SK-N-SH treated with all-trans-retinoic acid at 6 μM for 48 hours (cell line): ENCODE measurements around the gene XPNPEP2.

Source experiments
- ATAC-seq: fragments of 200-7000 bp; cut with Tn5 transposase; 3 replicates; pipeline ENCODE4 v1.9.1; 2020; ENCODE audit warnings: mild to moderate bottlenecking, moderate library complexity
- ARNTL ChIP-seq: fragments of 450-650 bp; formaldehyde crosslinking; IDR thresholded peaks from 2 replicates; pipeline ENCODE4 v1.5.0; 2020; ENCODE audit warnings: low read depth, mild to moderate bottlenecking, moderate library complexity, borderline replicate concordance
- CREB5 ChIP-seq: fragments of 250-450 bp; sonication (Bioruptor Pico); IDR thresholded peaks from 2 replicates; pipeline ENCODE4 v1.5.1; 2020; ENCODE audit warnings: low read depth, mild to moderate bottlenecking, moderate library complexity
- CSRNP3 ChIP-seq: fragments of 250-450 bp; sonication (Bioruptor Pico); IDR thresholded peaks from 2 replicates; pipeline ENCODE4 v1.5.1; 2021; ENCODE audit warnings: mild to moderate bottlenecking, moderate library complexity
- ESRRG ChIP-seq: fragments of 250-450 bp; sonication (Bioruptor Pico); IDR thresholded peaks from 2 replicates; pipeline ENCODE4 v1.6.1; 2021; ENCODE audit warnings: mild to moderate bottlenecking
- GLIS3 ChIP-seq: fragments of 250-450 bp; sonication (Bioruptor Pico); IDR thresholded peaks from 2 replicates; pipeline ENCODE4 v1.5.0; 2020; ENCODE audit warnings: mild to moderate bottlenecking, moderate library complexity
- ISL1 ChIP-seq: fragments of 250-450 bp; sonication (Bioruptor Pico); IDR thresholded peaks from 2 replicates; pipeline ENCODE4 v2.1.2; 2022; ENCODE audit warnings: mild to moderate bottlenecking, moderate library complexity
- OSR1 ChIP-seq: fragments of 250-450 bp; sonication (Bioruptor Pico); IDR thresholded peaks from 2 replicates; pipeline ENCODE4 v1.8.0; 2022; ENCODE audit warnings: moderate library complexity, mild to moderate bottlenecking, inconsistent platforms
- PATZ1 ChIP-seq: fragments of 250-450 bp; sonication (Bioruptor Pico); IDR thresholded peaks from 2 replicates; pipeline ENCODE4 v1.8.0; 2020; ENCODE audit warnings: mild to moderate bottlenecking, moderate library complexity, borderline replicate concordance
- POU6F1 ChIP-seq: fragments of 250-450 bp; sonication (Bioruptor Pico); IDR thresholded peaks from 2 replicates; pipeline ENCODE4 v1.8.0; 2021; ENCODE audit warnings: low read depth, mild to moderate bottlenecking, moderate library complexity, borderline replicate concordance
- RARB ChIP-seq: fragments of 250-450 bp; sonication (Bioruptor Pico); IDR thresholded peaks from 2 replicates; pipeline ENCODE4 v1.8.0; 2021; ENCODE audit warnings: mild to moderate bottlenecking, moderate library complexity
- SNAI2 ChIP-seq: fragments of 250-450 bp; sonication (Bioruptor Pico); IDR thresholded peaks from 2 replicates; pipeline ENCODE4 v1.5.0; 2020; ENCODE audit warnings: mild to moderate bottlenecking, moderate library complexity
- TCF4 ChIP-seq: fragments of 250-450 bp; sonication (Bioruptor Pico); IDR thresholded peaks from 2 replicates; pipeline ENCODE4 v1.8.0; 2021; ENCODE audit warnings: mild to moderate bottlenecking, moderate library complexity, borderline replicate concordance
- TOX ChIP-seq: fragments of 250-450 bp; sonication (Bioruptor Pico); IDR thresholded peaks from 2 replicates; pipeline ENCODE4 v1.8.0; 2021; ENCODE audit warnings: mild to moderate bottlenecking, moderate library complexity, borderline replicate concordance
- TSHZ2 ChIP-seq: fragments of 250-450 bp; sonication (Bioruptor Pico); IDR thresholded peaks from 2 replicates; pipeline ENCODE4 v1.5.0; 2020; ENCODE audit warnings: mild to moderate bottlenecking, moderate library complexity
- ZC3H10 ChIP-seq: fragments of 250-450 bp; sonication (Bioruptor Pico); IDR thresholded peaks from 2 replicates; pipeline ENCODE4 v1.5.1; 2021; ENCODE audit warnings: mild to moderate bottlenecking, moderate library complexity
- ZFP3 ChIP-seq: fragments of 250-450 bp; sonication (Bioruptor Pico); IDR thresholded peaks from 2 replicates; pipeline ENCODE4 v1.5.0; 2020; ENCODE audit warnings: mild to moderate bottlenecking, moderate library complexity
- ZFP30 ChIP-seq: fragments of 450-650 bp; formaldehyde crosslinking; IDR thresholded peaks from 2 replicates; pipeline ENCODE4 v1.5.0; 2022; ENCODE audit warnings: mild to moderate bottlenecking, moderate library complexity
- ZNF565 ChIP-seq: fragments of 450-650 bp; formaldehyde crosslinking; conservative IDR thresholded peaks from 2 replicates; pipeline ENCODE4 v1.5.0; 2020; ENCODE audit warnings: low read depth, mild to moderate bottlenecking, moderate library complexity
- ZNF70 ChIP-seq: fragments of 450-650 bp; formaldehyde crosslinking; IDR thresholded peaks from 2 replicates; pipeline ENCODE4 v1.5.0; 2020; ENCODE audit warnings: mild to moderate bottlenecking, moderate library complexity
- ZNF8 ChIP-seq: fragments of 450-650 bp; formaldehyde crosslinking; IDR thresholded peaks from 2 replicates; pipeline ENCODE4 v1.5.0; 2020; ENCODE audit warnings: mild to moderate bottlenecking, moderate library complexity

The XPNPEP2 gene

GRCh38 chrX:129797251-129797906 lies 58.6 kb downstream of the XPNPEP2 start (continued):
- TF ChIP-seq PATZ1 (no peak), TOX (CRISPR knock-in tag) (no peak)

- no peak for TF ChIP-seq SNAI2 (CRISPR knock-in tag)
- no peak for TF ChIP-seq PATZ1
- no peak for TF ChIP-seq ISL1 (CRISPR knock-in tag)
- no peak for TF ChIP-seq ZNF8
- no peak for TF ChIP-seq ZFP30 (CRISPR knock-in tag)
- no peak for TF ChIP-seq POU6F1 (CRISPR knock-in tag)
- no peak for TF ChIP-seq CREB5 (CRISPR knock-in tag)
- no peak for TF ChIP-seq OSR1 (CRISPR knock-in tag)
- TF ChIP-seq RARB: no peak
- no peak for TF ChIP-seq ARNTL
- TF ChIP-seq CSRNP3 (CRISPR knock-in tag): no peak
- no peak for TF ChIP-seq ZC3H10 (CRISPR knock-in tag)
- no peak for ATAC-seq
These were observed 59.7 kb downstream of the XPNPEP2 start for GRCh38 chrX:129798456-129798855.

GRCh38 chrX:129798888-129799287 lies 60.1 kb downstream of the XPNPEP2 start:
- no peak for TF ChIP-seq ZFP3 (CRISPR knock-in tag)
- TF ChIP-seq ZFP30 (CRISPR knock-in tag): no peak
- no peak for TF ChIP-seq ZNF70 (CRISPR knock-in tag)
- no peak for TF ChIP-seq SNAI2 (CRISPR knock-in tag)
- no peak for TF ChIP-seq GLIS3 (CRISPR knock-in tag)
- no peak for TF ChIP-seq ISL1 (CRISPR knock-in tag)
- no peak for TF ChIP-seq ARNTL
- no peak for TF ChIP-seq OSR1 (CRISPR knock-in tag)
- TF ChIP-seq CSRNP3 (CRISPR knock-in tag): no peak
- no peak for TF ChIP-seq RARB
- TF ChIP-seq ZNF565 (CRISPR knock-in tag): no peak
- TF ChIP-seq TSHZ2: no peak
- TF ChIP-seq TCF4 (CRISPR knock-in tag): no peak
- no peak for TF ChIP-seq ESRRG (CRISPR knock-in tag)
- no peak for TF ChIP-seq PATZ1
- no peak for TF ChIP-seq POU6F1 (CRISPR knock-in tag)
- TF ChIP-seq TOX (CRISPR knock-in tag): no peak
- no peak for TF ChIP-seq ZC3H10 (CRISPR knock-in tag)
- ATAC-seq: no peak
